Chondrocyte (in vitro differentiated cells): ENCODE measurements around the gene BNC2. TPM values are rescaled to one million over a fixed set of nuclear protein-coding genes. Genes with fewer than 3 reads are reported as not detected.

Experiments
- DNase-seq: peaks from one replicate; pipeline ENCODE4 v3.0.0; 2021; ENCODE audit warnings: mixed read lengths, low spot score
- H3K27ac Mint-ChIP-seq: one replicate; pipeline ENCODE4 v1.8.0; 2021; ENCODE audit warnings: mild to moderate bottlenecking, moderate library complexity, mixed read lengths; ENCODE audit not compliant: unreplicated experiment
- H3K27me3 Mint-ChIP-seq: 2 replicates; pipeline ENCODE4 v1.8.0; 2021; ENCODE audit warnings: low read depth, mixed read lengths
- H3K36me3 Mint-ChIP-seq: 2 replicates; pipeline ENCODE4 v1.8.0; 2021; ENCODE audit warnings: low read depth, mixed read lengths
- H3K4me1 Mint-ChIP-seq: 2 replicates; pipeline ENCODE4 v1.8.0; 2021; ENCODE audit warnings: low read depth, mild to moderate bottlenecking, mixed read lengths
- H3K4me3 Mint-ChIP-seq: one replicate; pipeline ENCODE4 v1.8.0; 2021; ENCODE audit warnings: mild to moderate bottlenecking, moderate library complexity, mixed read lengths; ENCODE audit not compliant: unreplicated experiment
- H3K9me3 Mint-ChIP-seq: 2 replicates; pipeline ENCODE4 v1.8.0; 2021; ENCODE audit warnings: low read depth, mixed read lengths
- CTCF ChIP-seq: fragments of 200-600 bp; sonication (generic); IDR thresholded peaks from 2 replicates; pipeline ENCODE4 v1.5.0; 2021; ENCODE audit warnings: antibody characterized with exemption, mild to moderate bottlenecking, moderate library complexity
- total RNA-seq: library from RNA; stranded (reverse); gene quantifications from 3 replicates; pipeline ENCODE4 v1.2.1, GENCODE V29; 2021

Gene BNC2
- total RNA-seq, 1 donor from 2014 or later: 17.8 TPM

- peaks cover 2% of the 10 kb centered on the region for H3K27me3 Mint-ChIP-seq
- H3K27ac Mint-ChIP-seq: no peak overlapping the region
- DNase-seq: no peak
- peaks cover 4% of the 10 kb centered on the region for H3K9me3 Mint-ChIP-seq
- no peak for TF ChIP-seq CTCF
- no peak overlapping the region for H3K4me3 Mint-ChIP-seq
- H3K4me1 Mint-ChIP-seq: peaks cover 2% of the 10 kb centered on the region
- no peaks in the 10 kb centered on the region for H3K36me3 Mint-ChIP-seq
Observed at GRCh38 chr9:16367605-16368231, 502.8 kb downstream of the BNC2 start.

- H3K27ac Mint-ChIP-seq: no peak overlapping the region
- H3K27me3 Mint-ChIP-seq: peaks cover 2% of the 10 kb centered on the region
- peaks cover 4% of the 10 kb centered on the region for H3K9me3 Mint-ChIP-seq
- no peak overlapping the region for H3K4me3 Mint-ChIP-seq
- no peaks in the 10 kb centered on the region for H3K36me3 Mint-ChIP-seq
- no peak for TF ChIP-seq CTCF
- no peak for DNase-seq
- peaks cover 2% of the 10 kb centered on the region for H3K4me1 Mint-ChIP-seq
Observed at GRCh38 chr9:16364347-16364746, 506.1 kb downstream of the BNC2 start.

- H3K36me3 Mint-ChIP-seq: peaks cover 1% of the 10 kb centered on the region
- peaks cover 2% of the 10 kb centered on the region for H3K27me3 Mint-ChIP-seq
- H3K4me1 Mint-ChIP-seq: peaks cover 2% of the 10 kb centered on the region
- DNase-seq: no peak
- no peak for TF ChIP-seq CTCF
- no peak overlapping the region for H3K27ac Mint-ChIP-seq
- H3K9me3 Mint-ChIP-seq: peaks cover 7% of the 10 kb centered on the region
- H3K4me3 Mint-ChIP-seq: no peak overlapping the region
Observed at GRCh38 chr9:16363916-16364315, 506.6 kb downstream of the BNC2 start.

- Mint-ChIP-seq H3K4me1 (peaks cover under 1% of the 10 kb centered on the region), H3K9me3 (peaks cover 7% of the 10 kb centered on the region), H3K27ac (no peak overlapping the region), H3K27me3 (peaks cover 2% of the 10 kb centered on the region), H3K4me3 (no peak overlapping the region), H3K36me3 (peaks cover 1% of the 10 kb centered on the region)
- DNase-seq: no peak
- TF ChIP-seq CTCF: no peak
Observed at GRCh38 chr9:16363073-16363781, 507.2 kb downstream of the BNC2 start.

- Mint-ChIP-seq H3K27ac (no peak overlapping the region), H3K4me1 (no peaks in the 10 kb centered on the region), H3K4me3 (no peak overlapping the region), H3K36me3 (peaks cover 1% of the 10 kb centered on the region), H3K27me3 (peaks cover 2% of the 10 kb centered on the region), H3K9me3 (peaks cover 7% of the 10 kb centered on the region)
- no peak for DNase-seq
- TF ChIP-seq CTCF: no peak
Observed at GRCh38 chr9:16361939-16362338, 508.5 kb downstream of the BNC2 start.
